ENCODE measurements around the gene NEDD8. TPM values are rescaled to one million over a fixed set of nuclear protein-coding genes. Genes with fewer than 3 reads are reported as not detected.

NEDD8 gene
- total and polyA plus RNA-seq, 2 of the 4 experiments (the other 2 are of a cell fraction), result 167 to 375 TPM

DNA sequence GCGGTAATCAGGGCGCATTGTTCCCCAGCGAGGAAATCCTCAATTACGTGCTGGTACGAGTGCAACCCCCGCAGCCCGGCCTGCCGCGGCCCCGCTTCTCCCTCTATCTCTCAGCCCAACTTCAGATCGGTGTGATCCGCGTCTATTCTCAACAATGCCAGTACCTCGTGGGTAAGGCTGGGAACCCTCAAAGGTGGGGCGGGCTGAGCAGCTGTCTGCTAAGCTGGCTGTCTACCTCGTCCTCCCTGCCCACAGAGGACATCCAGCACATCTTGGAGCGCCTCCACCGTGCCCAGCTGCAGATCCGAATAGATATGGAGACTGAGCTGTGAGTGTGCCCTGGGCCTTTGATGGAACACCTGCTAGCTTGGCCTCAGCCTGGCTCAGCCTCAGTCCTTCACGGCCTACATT lies 59.3 kb downstream of the NEDD8 start:
- ATAC-seq (ENCODE audit: low read depth), result no peak
- DNase-seq, result no peak
- Histone ChIP-seq H2BK20ac (ENCODE audit: low read depth, low read length) (no peak overlapping the region), H3K36me3 (ENCODE audit: control insufficient read depth, insufficient read depth, low read length) (peaks cover 29% of the 10 kb centered on the region), H2AK5ac (ENCODE audit: low read depth, low read length) (no peak overlapping the region), H3K27ac (ENCODE audit: insufficient read depth, low read length) (no peak overlapping the region), H3K56ac (ENCODE audit: extremely low read depth, insufficient read depth, low read length) (no peak overlapping the region), H4K8ac (ENCODE audit: low read depth in 2 of 2, low read length in 2 of 2) (no peak overlapping the region), H3K18ac (ENCODE audit: low read depth, low read length) (no peak overlapping the region), H3K4me2 (ENCODE audit: low read depth, low read length) (no peak overlapping the region), H3K23ac (ENCODE audit: low read depth, low read length) (no peak overlapping the region), H3K4me1 (ENCODE audit: control insufficient read depth, insufficient read depth, low read length) (no peaks in the 10 kb centered on the region), H2BK15ac (ENCODE audit: low read depth, low read length) (no peak overlapping the region), H4K91ac (ENCODE audit: insufficient read depth, low read depth, low read length) (no peak overlapping the region), H2BK120ac (ENCODE audit: low read depth, low read length) (no peak overlapping the region), H3K4me3 (ENCODE audit: insufficient read depth, low read depth, low read length) (no peak overlapping the region), H3K4ac (ENCODE audit: low read depth, low read length) (no peak overlapping the region), H3K9ac (ENCODE audit: low read depth, low read length) (no peak overlapping the region), H3K14ac (replicated peaks; ENCODE audit: low read depth, low read length) (no peak overlapping the region), H3K27me3 (ENCODE audit: control insufficient read depth, insufficient read depth, low read length) (no peaks in the 10 kb centered on the region), H3K9me1 (ENCODE audit: insufficient read depth, low read length) (no peaks in the 10 kb centered on the region), H4K20me1 (ENCODE audit: insufficient read depth, low read length) (no peaks in the 10 kb centered on the region), H4K5ac (ENCODE audit: low read depth, low read length) (no peak overlapping the region), H3K79me1 (ENCODE audit: low read depth in 1 of 2, low read length in 2 of 2) (no peaks in the 10 kb centered on the region), H3K9me3 (ENCODE audit: control insufficient read depth, insufficient read depth, low read length) (no peaks in the 10 kb centered on the region), H2BK5ac (ENCODE audit: low read depth, low read length, poor library complexity, severe bottlenecking) (no peak overlapping the region), H2AFZ (replicated peaks; ENCODE audit: low read length, poor library complexity) (no peak overlapping the region), H2AK9ac (replicated peaks; ENCODE audit: low read depth, low read length, poor library complexity) (peak overlapping the region; percentile 13)
- dilution Hi-C loops (cut with HindIII; ENCODE audit: low sequenced_read_pairs, unreplicated experiment), result no loop called here
- in situ Hi-C loops (cut with MboI; ENCODE audit: low sequenced_read_pairs), result no loop called here
- WGBS, 2 experiments (ENCODE audit: extremely low coverage in 2 of 2, insufficient read length in 1 of 2), result 70% methylated on average over 6 of the region's 20 CpGs; no CpG with 5 or more reads in 1 of the 2 experiments
- POLR2A ChIA-PET (ENCODE audit: unreplicated experiment), result no interaction called here
- CTCF ChIA-PET, result no interaction called here
- TF ChIP-seq FOS (IDR thresholded peaks at IDR 0.05; ENCODE audit: low read depth, low read length), result no peak
- TF ChIP-seq CHD1 (IDR thresholded peaks at IDR 0.05; ENCODE audit: low read depth, low read length), result no peak
- TF ChIP-seq, protein P1, sequence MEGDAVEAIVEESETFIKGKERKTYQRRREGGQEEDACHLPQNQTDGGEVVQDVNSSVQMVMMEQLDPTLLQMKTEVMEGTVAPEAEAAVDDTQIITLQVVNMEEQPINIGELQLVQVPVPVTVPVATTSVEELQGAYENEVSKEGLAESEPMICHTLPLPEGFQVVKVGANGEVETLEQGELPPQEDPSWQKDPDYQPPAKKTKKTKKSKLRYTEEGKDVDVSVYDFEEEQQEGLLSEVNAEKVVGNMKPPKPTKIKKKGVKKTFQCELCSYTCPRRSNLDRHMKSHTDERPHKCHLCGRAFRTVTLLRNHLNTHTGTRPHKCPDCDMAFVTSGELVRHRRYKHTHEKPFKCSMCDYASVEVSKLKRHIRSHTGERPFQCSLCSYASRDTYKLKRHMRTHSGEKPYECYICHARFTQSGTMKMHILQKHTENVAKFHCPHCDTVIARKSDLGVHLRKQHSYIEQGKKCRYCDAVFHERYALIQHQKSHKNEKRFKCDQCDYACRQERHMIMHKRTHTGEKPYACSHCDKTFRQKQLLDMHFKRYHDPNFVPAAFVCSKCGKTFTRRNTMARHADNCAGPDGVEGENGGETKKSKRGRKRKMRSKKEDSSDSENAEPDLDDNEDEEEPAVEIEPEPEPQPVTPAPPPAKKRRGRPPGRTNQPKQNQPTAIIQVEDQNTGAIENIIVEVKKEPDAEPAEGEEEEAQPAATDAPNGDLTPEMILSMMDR (conservative IDR thresholded peaks at IDR 0.05; ENCODE audit: low read depth, low read length), result no peak
- TF ChIP-seq BHLHE40 (IDR thresholded peaks at IDR 0.05; ENCODE audit: low read depth, low read length), result no peak
- no peak for TF ChIP-seq RFX5 (IDR thresholded peaks at IDR 0.05; ENCODE audit: low read depth, low read length)
- no peak for TF ChIP-seq POLR2A (IDR thresholded peaks at IDR 0.05; ENCODE audit: low read depth, low read length)
- no peak for TF ChIP-seq NFE2L2 (IDR thresholded peaks at IDR 0.05; ENCODE audit: low read depth, low read length)
- TF ChIP-seq MAZ (IDR thresholded peaks at IDR 0.05; ENCODE audit: borderline replicate concordance, low read depth, low read length), result no peak
- TF ChIP-seq SMC3 (IDR thresholded peaks at IDR 0.05; ENCODE audit: low read depth, low read length), result no peak
- TF ChIP-seq, protein P2, sequence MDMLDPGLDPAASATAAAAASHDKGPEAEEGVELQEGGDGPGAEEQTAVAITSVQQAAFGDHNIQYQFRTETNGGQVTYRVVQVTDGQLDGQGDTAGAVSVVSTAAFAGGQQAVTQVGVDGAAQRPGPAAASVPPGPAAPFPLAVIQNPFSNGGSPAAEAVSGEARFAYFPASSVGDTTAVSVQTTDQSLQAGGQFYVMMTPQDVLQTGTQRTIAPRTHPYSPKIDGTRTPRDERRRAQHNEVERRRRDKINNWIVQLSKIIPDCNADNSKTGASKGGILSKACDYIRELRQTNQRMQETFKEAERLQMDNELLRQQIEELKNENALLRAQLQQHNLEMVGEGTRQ (IDR thresholded peaks at IDR 0.05; ENCODE audit: low read depth, low read length), result no peak
- no peak for TF ChIP-seq MXI1 (IDR thresholded peaks at IDR 0.05; ENCODE audit: borderline replicate concordance, low read depth, low read length)
- TF ChIP-seq ELK1 (IDR thresholded peaks at IDR 0.05; ENCODE audit: borderline replicate concordance, low read depth, low read length), result no peak
- no peak for TF ChIP-seq MAFK (IDR thresholded peaks at IDR 0.05; ENCODE audit: low read depth, low read length)
- no peak for TF ChIP-seq CEBPB (IDR thresholded peaks at IDR 0.05; ENCODE audit: low read depth, low read length)
- TF ChIP-seq RCOR1 (IDR thresholded peaks at IDR 0.05; ENCODE audit: insufficient replicate concordance, low read length), result no peak
- no peak for TF ChIP-seq RAD21 (IDR thresholded peaks at IDR 0.05; ENCODE audit: low read length)
- intact Hi-C loops (cut with micrococcal nuclease), result no loop called here
- no TSS peak for BruUV-seq (replicated peaks)

All from IMR-90 (cell line).